Cardiac fibroblast (primary cell): ENCODE measurements around the gene ARHGAP24.
A peak's percentile ranks its signal among the peaks of the same experiment; 100 is the strongest.

Experiments
- DNase-seq, 2 donors: peaks; one replicate each; pipeline versions ENCODE4 v3.0.0 to v3.0.0-alpha.2; 2010; ENCODE audit warnings: low read depth in 2 of 2
- H3K4me3 ChIP-seq, 2 donors: replicated peaks in 1 of 2; 1 replicate in 1 of 2; 2 replicates in 1 of 2; pipeline ENCODE4 v1.5.1; 2011; ENCODE audit warnings: low read depth in 2 of 2, low read length in 2 of 2, mild to moderate bottlenecking in 2 of 2, moderate library complexity in 1 of 2
- TF ChIP-seq, protein P1 (sequence below): IDR thresholded peaks from one replicate; pipeline ENCODE4 v1.5.1; 2011; ENCODE audit warnings: low read depth, mild to moderate bottlenecking, low read length, inconsistent platforms

ARHGAP24 gene

DNA sequence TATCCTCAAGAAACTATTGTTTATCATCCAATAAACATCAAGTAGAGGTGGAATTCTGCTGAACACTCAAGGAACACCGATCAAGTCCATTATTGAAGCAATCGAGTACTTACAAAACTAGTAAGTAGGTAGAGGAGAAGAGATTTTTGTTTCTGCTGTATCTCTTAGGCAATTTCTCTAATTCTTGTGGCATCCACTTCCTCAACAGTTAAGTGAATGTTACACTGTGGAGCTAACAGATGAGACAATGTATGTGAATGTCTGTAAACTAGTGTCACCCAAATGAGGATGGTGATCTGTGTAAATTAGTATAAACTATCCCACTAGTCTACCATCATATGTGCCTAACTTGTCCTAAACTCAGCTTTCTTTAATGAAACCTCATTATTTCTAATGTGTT, 261.6 kb downstream of the ARHGAP24 start:
- H3K4me3 ChIP-seq: no peak overlapping the region
- no peak for DNase-seq
- TF ChIP-seq, protein P1, sequence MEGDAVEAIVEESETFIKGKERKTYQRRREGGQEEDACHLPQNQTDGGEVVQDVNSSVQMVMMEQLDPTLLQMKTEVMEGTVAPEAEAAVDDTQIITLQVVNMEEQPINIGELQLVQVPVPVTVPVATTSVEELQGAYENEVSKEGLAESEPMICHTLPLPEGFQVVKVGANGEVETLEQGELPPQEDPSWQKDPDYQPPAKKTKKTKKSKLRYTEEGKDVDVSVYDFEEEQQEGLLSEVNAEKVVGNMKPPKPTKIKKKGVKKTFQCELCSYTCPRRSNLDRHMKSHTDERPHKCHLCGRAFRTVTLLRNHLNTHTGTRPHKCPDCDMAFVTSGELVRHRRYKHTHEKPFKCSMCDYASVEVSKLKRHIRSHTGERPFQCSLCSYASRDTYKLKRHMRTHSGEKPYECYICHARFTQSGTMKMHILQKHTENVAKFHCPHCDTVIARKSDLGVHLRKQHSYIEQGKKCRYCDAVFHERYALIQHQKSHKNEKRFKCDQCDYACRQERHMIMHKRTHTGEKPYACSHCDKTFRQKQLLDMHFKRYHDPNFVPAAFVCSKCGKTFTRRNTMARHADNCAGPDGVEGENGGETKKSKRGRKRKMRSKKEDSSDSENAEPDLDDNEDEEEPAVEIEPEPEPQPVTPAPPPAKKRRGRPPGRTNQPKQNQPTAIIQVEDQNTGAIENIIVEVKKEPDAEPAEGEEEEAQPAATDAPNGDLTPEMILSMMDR: no peak

DNA sequence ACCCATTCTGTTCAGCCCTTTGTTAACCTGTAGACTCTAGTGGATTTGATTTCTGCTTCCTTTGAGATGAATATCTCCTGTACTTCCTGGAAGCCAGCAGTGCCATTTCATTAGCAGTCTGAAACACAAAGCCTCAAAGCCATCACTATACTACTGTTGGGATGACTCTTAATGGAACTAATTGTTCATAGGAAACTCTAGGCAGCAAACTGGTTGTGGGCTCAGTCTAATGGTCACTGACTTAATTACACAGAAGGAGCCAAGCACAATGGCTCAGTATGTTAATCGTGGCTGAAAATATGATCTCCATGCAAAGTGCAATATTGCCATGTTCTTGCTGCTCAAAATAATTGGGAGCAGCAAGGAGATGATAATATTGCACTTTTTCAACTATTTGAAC, 262.3 kb downstream of the ARHGAP24 start:
- TF ChIP-seq, protein P1: no peak
- DNase-seq: no peak

DNA sequence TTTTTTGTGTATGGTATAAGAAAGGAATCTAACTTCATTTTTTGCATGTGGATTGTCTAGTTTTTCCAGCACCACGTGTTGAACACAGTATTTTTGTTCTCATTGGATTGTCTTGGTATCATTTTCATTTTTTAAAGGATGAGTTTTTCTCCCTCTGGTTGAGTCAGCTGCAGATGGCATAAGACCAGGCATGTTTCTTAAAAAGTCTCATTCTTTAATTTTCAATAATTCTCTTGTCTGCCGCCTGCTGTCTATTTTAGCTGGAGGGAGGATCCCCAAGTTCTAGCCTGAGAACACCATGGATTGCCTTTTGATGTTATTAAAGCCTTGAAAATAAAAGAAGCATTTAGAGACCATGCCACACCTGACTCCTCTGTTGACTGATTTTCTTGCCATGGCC, 263.8 kb downstream of the ARHGAP24 start:
- TF ChIP-seq, protein P1: no peak

More for the DNA sequence above, 262.3 kb downstream of the ARHGAP24 start:
- H3K4me3 ChIP-seq: no peak overlapping the region

DNA sequence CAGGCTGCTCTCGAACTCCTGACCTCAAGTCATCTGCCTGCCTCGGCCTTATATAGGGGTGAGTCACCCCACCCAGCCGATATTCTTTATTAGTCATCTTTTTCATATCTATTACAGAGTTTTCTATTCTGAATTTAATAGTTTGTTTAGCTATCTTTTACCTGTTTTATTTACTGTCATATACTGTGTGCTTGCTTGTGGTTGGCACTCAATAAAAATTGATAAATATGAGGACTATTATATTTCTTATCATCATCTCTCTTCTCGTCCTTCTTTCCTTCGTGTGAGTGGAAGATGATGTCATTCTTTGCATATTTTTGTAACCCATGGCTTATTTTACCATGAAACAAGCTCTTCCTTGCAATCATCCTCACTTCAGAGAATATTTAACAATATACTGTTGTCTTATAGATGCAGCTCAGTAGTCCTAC, 265.5 kb downstream of the ARHGAP24 start:
- peak; percentile 23 to 57 for DNase-seq
- no peak overlapping the region for H3K4me3 ChIP-seq
- TF ChIP-seq, protein P1: no peak

More for the DNA sequence above, 263.8 kb downstream of the ARHGAP24 start:
- DNase-seq: no peak
- no peak overlapping the region for H3K4me3 ChIP-seq

DNA sequence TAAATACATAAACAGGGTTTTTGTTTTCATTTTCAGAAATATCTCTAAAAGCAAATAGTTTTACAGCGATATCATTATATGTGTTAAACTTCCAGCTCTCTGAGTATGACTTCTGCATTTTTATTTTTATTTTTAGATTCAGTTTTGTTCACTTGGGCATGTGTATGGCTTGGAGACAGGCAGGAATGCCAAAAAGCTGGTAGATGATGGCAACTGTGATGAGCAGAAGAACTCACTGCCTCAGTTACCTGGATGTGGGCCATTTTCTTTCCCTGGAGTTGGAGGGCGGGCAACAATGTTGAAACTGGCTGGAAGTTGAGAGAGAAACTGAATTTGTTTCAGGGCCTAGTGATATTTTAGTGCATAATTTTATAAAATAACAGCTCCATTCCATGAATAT, 266.4 kb downstream of the ARHGAP24 start:
- no peak overlapping the region for H3K4me3 ChIP-seq
- TF ChIP-seq, protein P1: no peak
- DNase-seq: peak in 1 of 2 donors; percentile 13

DNA sequence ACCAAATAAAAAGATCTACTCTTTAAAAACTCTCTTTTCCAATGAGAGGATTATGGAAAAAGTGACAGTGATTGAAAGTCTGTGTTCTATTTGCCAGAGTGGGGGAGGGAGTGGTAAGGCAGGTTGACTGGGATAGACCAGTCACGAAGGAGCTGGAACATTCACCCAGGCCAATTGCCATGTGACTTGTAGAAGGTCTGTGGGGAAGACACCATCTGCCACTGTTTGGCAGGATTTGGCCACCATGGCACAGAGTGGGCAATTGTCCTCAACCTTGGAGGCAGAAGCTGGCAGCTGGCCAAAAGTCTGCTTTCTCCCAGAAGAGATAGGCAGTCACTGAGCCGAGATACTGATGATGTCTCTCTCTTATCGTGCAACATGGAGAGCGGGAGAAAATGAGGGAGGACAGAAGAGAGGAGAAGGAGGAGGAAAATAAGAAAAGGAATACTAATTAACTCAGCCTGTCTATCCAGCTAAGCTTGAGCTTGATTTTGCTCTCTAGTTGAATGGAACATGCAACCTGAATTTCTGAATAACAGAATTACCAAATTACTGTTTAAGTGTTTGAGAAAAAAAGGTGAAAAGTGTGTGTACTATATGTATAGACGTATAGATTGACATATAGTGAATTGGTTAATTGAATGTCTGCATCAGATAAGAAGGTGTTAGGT, 267.1 kb downstream of the ARHGAP24 start:
- H3K4me3 ChIP-seq: no peak overlapping the region
- no peak for DNase-seq
- TF ChIP-seq, protein P1: no peak

DNA sequence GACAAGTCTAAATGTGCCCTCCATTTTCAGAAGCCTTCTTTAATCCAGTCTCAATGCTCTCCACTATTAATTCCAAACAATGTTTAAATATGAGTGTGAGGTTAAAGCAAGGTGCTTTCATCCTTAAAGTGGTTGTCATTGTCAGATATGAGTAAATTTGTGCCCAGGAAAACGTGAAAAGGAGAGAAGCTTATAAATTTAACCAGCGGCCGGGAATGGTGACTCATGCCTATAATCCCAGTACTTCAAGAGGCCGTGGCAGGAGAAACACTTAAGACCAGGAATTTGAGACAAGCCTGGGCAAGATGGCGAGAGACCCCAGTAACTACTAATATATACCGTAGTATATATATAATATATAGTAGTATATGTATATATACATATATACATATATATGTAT, 270.0 kb downstream of the ARHGAP24 start:
- no peak overlapping the region for H3K4me3 ChIP-seq
- peak in 1 of 2 donors; percentile 31 for DNase-seq
- TF ChIP-seq, protein P1: no peak
